ENCODE results near the gene NSMF. TPM values are rescaled to one million over a fixed set of nuclear protein-coding genes. Genes with fewer than 3 reads are reported as not detected.

The NSMF gene
- total RNA-seq, 1 experiment from 2014 or later = 37.9 TPM

DNA sequence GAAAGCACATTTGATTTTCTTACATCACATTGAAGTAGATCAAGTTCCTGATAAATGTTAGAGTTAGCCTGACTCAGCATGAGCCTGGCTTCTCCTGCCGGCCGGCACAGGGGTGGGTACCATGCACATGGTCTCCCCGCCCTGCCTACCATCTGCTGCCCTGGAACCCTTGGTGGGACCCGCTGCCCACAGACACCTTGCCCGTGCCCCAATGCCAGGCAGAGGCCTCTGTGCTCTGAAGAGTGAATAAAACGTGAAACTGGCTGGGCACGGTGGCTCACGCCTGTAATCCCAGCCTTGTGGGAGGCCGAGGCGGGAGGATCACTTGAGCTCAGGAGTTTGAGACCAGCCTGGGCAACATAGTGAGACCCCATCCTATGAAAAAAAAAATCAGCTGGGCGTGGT lies 53.5 kb downstream of the NSMF start:
- H3K4me3 ChIP-seq (ENCODE audit: insufficient read depth, low read depth, low read length) = no peak overlapping the region
- no peaks in the 10 kb centered on the region for H3K36me3 ChIP-seq (replicated peaks; ENCODE audit: control insufficient read depth, insufficient read depth, low read length)
- peak; percentile 31 for DNase-seq
- no peaks in the 10 kb centered on the region for H3K27me3 ChIP-seq (ENCODE audit: control insufficient read depth, insufficient read depth, low read length)

DNA sequence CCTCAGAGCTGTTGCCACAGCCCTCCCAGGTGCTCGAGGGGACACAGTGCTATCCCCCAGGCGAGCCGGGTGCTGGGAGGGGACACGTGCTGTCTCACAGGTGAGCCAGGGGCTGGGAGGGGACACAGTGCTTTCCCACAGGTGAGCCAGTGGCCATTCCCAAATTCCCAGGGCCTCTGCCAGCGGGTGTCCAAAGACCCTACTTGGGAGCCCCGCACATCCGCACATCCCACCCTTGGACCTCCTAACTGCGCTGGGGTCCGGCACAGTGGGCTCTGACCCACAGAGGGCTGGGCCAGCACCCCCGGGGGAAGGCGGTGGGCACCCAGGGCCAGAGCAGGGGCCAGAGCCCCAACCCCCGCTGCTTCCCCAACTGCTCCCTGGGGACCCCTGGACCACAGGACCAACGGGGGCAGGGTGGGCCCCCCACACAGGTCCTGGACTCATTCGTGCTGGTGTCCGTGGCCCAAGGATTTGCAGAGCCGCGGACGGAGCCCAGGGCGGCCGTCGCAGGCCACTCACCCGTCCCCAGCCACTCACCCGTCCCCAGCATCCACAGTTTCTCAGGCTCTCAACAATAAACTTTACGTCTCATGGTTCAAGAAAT lies 54.1 kb downstream of the NSMF start:
- Histone ChIP-seq H3K27me3 (ENCODE audit: control insufficient read depth, insufficient read depth, low read length) (no peaks in the 10 kb centered on the region), H3K4me3 (ENCODE audit: insufficient read depth, low read depth, low read length) (no peak overlapping the region), H3K36me3 (replicated peaks; ENCODE audit: control insufficient read depth, insufficient read depth, low read length) (no peaks in the 10 kb centered on the region)
- peak; percentile 47 for DNase-seq

DNA sequence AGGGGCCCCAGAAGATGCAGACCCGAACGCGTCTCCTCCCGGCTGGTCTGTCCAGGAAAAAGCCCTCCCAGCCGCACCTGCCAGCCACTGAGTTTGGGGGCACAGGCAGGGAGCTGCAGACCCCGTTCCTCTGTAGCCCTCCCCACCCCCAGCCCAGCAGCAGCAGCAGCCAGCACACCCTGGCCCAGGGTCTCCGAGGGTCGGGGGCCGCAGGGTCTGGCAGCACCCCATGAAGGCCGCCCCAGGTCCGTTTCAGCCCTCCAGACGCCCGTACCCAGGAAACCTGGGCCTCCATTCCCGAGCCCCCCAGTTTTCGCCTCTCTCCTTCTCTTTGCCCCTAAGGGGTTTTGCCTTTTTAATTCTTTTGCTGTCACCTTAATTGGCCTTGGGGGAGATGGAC lies 55.9 kb downstream of the NSMF start:
- DNase-seq = no peak
- Histone ChIP-seq H3K4me3 (ENCODE audit: insufficient read depth, low read depth, low read length) (no peak overlapping the region), H3K36me3 (replicated peaks; ENCODE audit: control insufficient read depth, insufficient read depth, low read length) (no peaks in the 10 kb centered on the region), H3K27me3 (ENCODE audit: control insufficient read depth, insufficient read depth, low read length) (no peaks in the 10 kb centered on the region)

DNA sequence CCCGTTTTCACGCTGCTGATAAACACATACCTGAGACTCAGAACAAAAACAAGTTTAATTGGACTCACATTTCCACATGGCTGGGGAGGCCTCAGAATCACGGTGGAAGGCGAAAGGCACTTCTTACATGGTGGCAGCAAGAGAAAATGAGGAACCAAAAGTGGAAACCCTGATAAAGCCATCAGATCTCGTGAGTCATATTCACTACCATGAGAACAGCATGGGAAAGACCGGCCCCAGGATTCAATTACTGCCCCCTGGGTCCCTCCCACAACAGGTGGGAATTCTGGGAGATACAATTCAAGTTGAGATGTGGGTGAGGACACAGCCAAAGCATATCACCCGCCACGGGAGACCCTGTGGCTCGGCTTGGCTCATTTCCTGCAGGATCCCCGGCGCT lies 56.4 kb downstream of the NSMF start:
- no peaks in the 10 kb centered on the region for H3K36me3 ChIP-seq (replicated peaks; ENCODE audit: control insufficient read depth, insufficient read depth, low read length)
- no peak overlapping the region for H3K4me3 ChIP-seq (ENCODE audit: insufficient read depth, low read depth, low read length)
- H3K27me3 ChIP-seq (ENCODE audit: control insufficient read depth, insufficient read depth, low read length) = no peaks in the 10 kb centered on the region
- DNase-seq = no peak

DNA sequence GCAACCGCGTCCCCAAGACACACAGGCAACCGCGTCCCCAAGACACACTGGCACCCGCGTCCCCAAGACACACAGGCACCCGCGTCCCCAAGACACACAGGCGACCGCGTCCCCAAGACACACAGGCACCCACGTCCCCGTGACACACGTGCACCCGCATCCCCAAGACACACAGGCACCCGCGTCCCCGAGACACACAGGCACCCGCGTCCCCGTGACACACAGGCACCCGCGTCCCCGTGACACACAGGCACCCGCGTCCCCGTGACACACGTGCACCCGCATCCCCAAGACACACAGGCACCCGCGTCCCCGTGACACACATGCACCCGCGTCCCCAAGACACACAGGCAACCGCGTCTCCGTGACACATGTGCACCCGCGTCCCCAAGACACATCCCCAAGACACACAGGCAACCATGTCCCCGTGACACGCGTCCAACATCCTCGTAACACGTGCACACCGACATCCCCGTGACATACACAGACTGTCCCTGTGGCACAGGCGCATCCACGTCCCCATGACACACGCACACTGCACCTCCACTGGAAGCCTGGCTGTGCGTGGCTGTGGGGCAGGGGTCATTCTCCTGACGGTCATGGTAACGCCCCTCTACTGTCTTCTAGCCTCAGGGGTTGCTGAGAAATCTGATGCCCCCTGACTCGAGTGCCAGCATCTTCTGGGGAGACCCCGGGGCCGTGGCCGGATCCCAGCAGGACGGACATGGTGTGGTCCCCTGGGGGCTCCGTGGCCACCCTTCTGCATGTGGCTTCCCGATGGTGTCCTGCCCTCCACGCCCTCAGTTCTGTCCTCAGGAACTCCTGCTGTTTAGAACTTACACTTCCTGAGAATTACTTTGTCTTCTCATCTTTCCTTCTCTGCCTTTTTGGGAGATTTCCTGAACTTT lies 60.3 kb downstream of the NSMF start:
- Histone ChIP-seq H3K36me3 (replicated peaks; ENCODE audit: control insufficient read depth, insufficient read depth, low read length) (no peaks in the 10 kb centered on the region), H3K27me3 (ENCODE audit: control insufficient read depth, insufficient read depth, low read length) (no peaks in the 10 kb centered on the region), H3K4me3 (ENCODE audit: insufficient read depth, low read depth, low read length) (no peak overlapping the region)
- peak; percentile 39 for DNase-seq

GRCh38 chr9:137397675-137398423 lies 61.3 kb downstream of the NSMF start:
- no peaks in the 10 kb centered on the region for H3K27me3 ChIP-seq (ENCODE audit: control insufficient read depth, insufficient read depth, low read length)
- H3K36me3 ChIP-seq (replicated peaks; ENCODE audit: control insufficient read depth, insufficient read depth, low read length) = no peaks in the 10 kb centered on the region
- H3K4me3 ChIP-seq (ENCODE audit: insufficient read depth, low read depth, low read length) = no peak overlapping the region
- peak; percentile 57 for DNase-seq

Other genes with a start within 250 kb of the NSMF start
- gene RNF208, start 237.1 kb downstream of the NSMF start, total RNA-seq (2014; rRNA removed; shearing (Covaris generic)) = 1.0 TPM in 2 replicates
- gene CYSRT1, start 234.2 kb downstream of the NSMF start, total RNA-seq (2014; rRNA removed; shearing (Covaris generic)) = 0.83 and 2.9 TPM in 2 replicates
- gene RNF224, start 231.8 kb downstream of the NSMF start, total RNA-seq (2014; rRNA removed; shearing (Covaris generic)) = not detected in 2 replicates
- 0.03 TPM in 1 of 2 replicates, not detected in the other for gene SLC34A3, start 228.4 kb downstream of the NSMF start, total RNA-seq (2014; rRNA removed; shearing (Covaris generic))
- 238 and 257 TPM in 2 replicates for gene TUBB4B, start 218.0 kb downstream of the NSMF start, total RNA-seq (2014; rRNA removed; shearing (Covaris generic))
- gene STPG3, start 208.0 kb downstream of the NSMF start, total RNA-seq (2014; rRNA removed; shearing (Covaris generic)) = not detected in 2 replicates
- gene NELFB, start 204.0 kb downstream of the NSMF start, total RNA-seq (2014; rRNA removed; shearing (Covaris generic)) = 112 and 121 TPM in 2 replicates
- gene TOR4A, start 181.6 kb downstream of the NSMF start, total RNA-seq (2014; rRNA removed; shearing (Covaris generic)) = 21.3 and 23.2 TPM in 2 replicates
- gene NRARP, start 157.1 kb downstream of the NSMF start, total RNA-seq (2014; rRNA removed; shearing (Covaris generic)) = 27.7 and 34.8 TPM in 2 replicates
- 7.0 and 15.7 TPM in 2 replicates for gene EXD3, start 36.2 kb downstream of the NSMF start, total RNA-seq (2014; rRNA removed; shearing (Covaris generic))
- gene NOXA1, start 35.9 kb downstream of the NSMF start, total RNA-seq (2014; rRNA removed; shearing (Covaris generic)) = 0.78 and 1.0 TPM in 2 replicates
- gene ENTPD8, start 18.0 kb downstream of the NSMF start, total RNA-seq (2014; rRNA removed; shearing (Covaris generic)) = 0.55 and 0.76 TPM in 2 replicates
- gene PNPLA7, start 91.1 kb upstream of the NSMF start, total RNA-seq (2014; rRNA removed; shearing (Covaris generic)) = 0.07 and 0.14 TPM in 2 replicates
- 74.5 and 78.8 TPM in 2 replicates for gene MRPL41, start 92.5 kb upstream of the NSMF start, total RNA-seq (2014; rRNA removed; shearing (Covaris generic))
- 41.8 and 49.1 TPM in 2 replicates for gene DPH7, start 119.6 kb upstream of the NSMF start, total RNA-seq (2014; rRNA removed; shearing (Covaris generic))
- gene ZMYND19, start 131.2 kb upstream of the NSMF start, total RNA-seq (2014; rRNA removed; shearing (Covaris generic)) = 66.3 and 92.1 TPM in 2 replicates
- 30.3 and 38.2 TPM in 2 replicates for gene ARRDC1, start 146.4 kb upstream of the NSMF start, total RNA-seq (2014; rRNA removed; shearing (Covaris generic))
- gene EHMT1, start 159.7 kb upstream of the NSMF start, total RNA-seq (2014; rRNA removed; shearing (Covaris generic)) = 89.6 and 97.1 TPM in 2 replicates